ENCODE measurements around the gene ZNF536. TPM values are rescaled to one million over a fixed set of nuclear protein-coding genes. Genes with fewer than 3 reads are reported as not detected.
"Not testable (repeated sequence)": the region's sequence is repeated elsewhere in the genome, so short reads cannot be mapped to it uniquely, and the experiment has no call there.

ZNF536 gene
- total RNA-seq, 6 experiments from 2014 or later, result 0.25 TPM; not detected in 5

GRCh38 chr19:30464162-30464561 lies 92.0 kb downstream of the ZNF536 start:
- Histone ChIP-seq H3K4me1 (no peaks in the 10 kb centered on the region), H3K27me3 (no peaks in the 10 kb centered on the region), H3K27ac (no peak overlapping the region), H3K4me3 (no peak overlapping the region), H3K36me3 (no peaks in the 10 kb centered on the region), H3K9me3 (no peaks in the 10 kb centered on the region)
- DNase-seq (no peak), ATAC-seq (no peak)
- TF ChIP-seq CTCF (IDR thresholded peaks at IDR 0.05) (no peak), POLR2A (IDR thresholded peaks at IDR 0.05) (no peak)
- intact Hi-C loops (cut with DNase I), result no loop called here
- WGBS (ENCODE audit: insufficient coverage, low coverage, low lambda C conversion rate, missing lambda C conversion rate), result 64% methylated on average over 5 of the region's 8 CpGs

- DNase-seq; H3K4me3 ChIP-seq; ATAC-seq; H3K36me3 ChIP-seq; intact Hi-C loops (cut with DNase I); H3K4me1 ChIP-seq; H3K9me3 ChIP-seq; H3K27ac ChIP-seq; H3K27me3 ChIP-seq: not testable (repeated sequence)
- WGBS (ENCODE audit: insufficient coverage, low coverage, low lambda C conversion rate, missing lambda C conversion rate), result 81% methylated on average over 3 of the region's 4 CpGs
These were observed 94.4 kb downstream of the ZNF536 start for GRCh38 chr19:30466598-30466997.

GRCh38 chr19:30467239-30467638 lies 95.1 kb downstream of the ZNF536 start:
- Histone ChIP-seq H3K36me3 (no peaks in the 10 kb centered on the region), H3K27me3 (no peaks in the 10 kb centered on the region), H3K4me1 (no peaks in the 10 kb centered on the region), H3K27ac (no peak overlapping the region), H3K9me3 (no peaks in the 10 kb centered on the region), H3K4me3 (no peak overlapping the region)
- ATAC-seq (no peak), DNase-seq (no peak)
- intact Hi-C loops (cut with DNase I), result no loop called here
- TF ChIP-seq POLR2A (IDR thresholded peaks at IDR 0.05), result no peak
- TF ChIP-seq CTCF (IDR thresholded peaks at IDR 0.05), result no peak
- 62% methylated on average over 4 of the region's 4 CpGs for WGBS (ENCODE audit: insufficient coverage, low coverage, low lambda C conversion rate, missing lambda C conversion rate)

GRCh38 chr19:30469774-30470173 lies 97.6 kb downstream of the ZNF536 start:
- WGBS (ENCODE audit: insufficient coverage, low coverage, low lambda C conversion rate, missing lambda C conversion rate), result 34% methylated on average over 5 of the region's 5 CpGs
- intact Hi-C loops (cut with DNase I), result no loop called here
- ATAC-seq, result no peak
- no peaks in the 10 kb centered on the region for H3K4me1 ChIP-seq
- no peak overlapping the region for H3K4me3 ChIP-seq
- H3K36me3 ChIP-seq, result no peaks in the 10 kb centered on the region
- DNase-seq, result no peak
- TF ChIP-seq CTCF (IDR thresholded peaks at IDR 0.05) (no peak), POLR2A (IDR thresholded peaks at IDR 0.05) (no peak)
- no peak overlapping the region for H3K27ac ChIP-seq
- no peaks in the 10 kb centered on the region for H3K27me3 ChIP-seq
- no peaks in the 10 kb centered on the region for H3K9me3 ChIP-seq

GRCh38 chr19:30471441-30471840 lies 99.3 kb downstream of the ZNF536 start:
- no peak overlapping the region for H3K4me3 ChIP-seq
- H3K27ac ChIP-seq, result no peak overlapping the region
- H3K36me3 ChIP-seq, result no peaks in the 10 kb centered on the region
- WGBS (ENCODE audit: insufficient coverage, low coverage, low lambda C conversion rate, missing lambda C conversion rate), result 42% methylated on average over 4 of the region's 4 CpGs
- intact Hi-C loops (cut with DNase I), result no loop called here
- no peaks in the 10 kb centered on the region for H3K27me3 ChIP-seq
- H3K9me3 ChIP-seq, result no peaks in the 10 kb centered on the region
- DNase-seq (no peak), ATAC-seq (no peak)
- no peaks in the 10 kb centered on the region for H3K4me1 ChIP-seq
- TF ChIP-seq CTCF (IDR thresholded peaks at IDR 0.05) (no peak), POLR2A (IDR thresholded peaks at IDR 0.05) (no peak)

Data from right lobe of liver (tissue), 6 donors.